Ishikawa (cell line): Measurements from ENCODE around the gene SKIC2.

Source experiments
- CEBPB ChIP-seq: IDR thresholded peaks from 2 replicates; pipeline ENCODE4 v1.6.1; 2012
- CREB1 ChIP-seq: IDR thresholded peaks from 2 replicates; pipeline ENCODE4 v1.6.1; 2012; ENCODE audit warnings: low read depth
- EGR1 ChIP-seq: IDR thresholded peaks from 2 replicates; pipeline ENCODE4 v1.6.1; 2012
- EP300 ChIP-seq: IDR thresholded peaks from 2 replicates; pipeline ENCODE4 v1.6.1; 2012; ENCODE audit warnings: borderline replicate concordance
- FOXM1 ChIP-seq: IDR thresholded peaks from 2 replicates; pipeline ENCODE4 v1.6.1; 2012; ENCODE audit warnings: low read depth, borderline replicate concordance
- MAX ChIP-seq: IDR thresholded peaks from 2 replicates; pipeline ENCODE4 v1.6.1; 2012
- NFIC ChIP-seq: IDR thresholded peaks from 2 replicates; pipeline ENCODE4 v1.6.1; 2012
- RAD21 ChIP-seq: IDR thresholded peaks from 2 replicates; pipeline ENCODE4 v1.6.1; 2012; ENCODE audit warnings: low read depth
- REST ChIP-seq: IDR thresholded peaks from 2 replicates; pipeline ENCODE4 v1.6.1; 2012; ENCODE audit warnings: low read depth, mild to moderate bottlenecking
- TAF1 ChIP-seq: IDR thresholded peaks from 2 replicates; pipeline ENCODE4 v1.6.1; 2012; ENCODE audit warnings: low read depth, mild to moderate bottlenecking
- TCF12 ChIP-seq: IDR thresholded peaks from 2 replicates; pipeline ENCODE4 v1.6.1; 2012; ENCODE audit warnings: low read depth
- TEAD4 ChIP-seq: IDR thresholded peaks from 2 replicates; pipeline ENCODE4 v1.6.1; 2012
- USF1 ChIP-seq: IDR thresholded peaks from 2 replicates; pipeline ENCODE4 v1.6.1; 2012
- YY1 ChIP-seq: IDR thresholded peaks from 2 replicates; pipeline ENCODE4 v1.6.1; 2012; ENCODE audit warnings: low read depth
- ZBTB7A ChIP-seq: IDR thresholded peaks from 2 replicates; pipeline ENCODE4 v1.6.1; 2012; ENCODE audit warnings: low read depth

SKIC2 gene

GRCh38 chr6:31915756-31916155, 43.2 kb upstream of the SKIC2 start:
- TF ChIP-seq EGR1 (no peak), FOXM1 (no peak), EP300 (no peak), TAF1 (no peak), CEBPB (no peak), ZBTB7A (no peak)

GRCh38 chr6:31918069-31918720, 40.8 kb upstream of the SKIC2 start:
- TF ChIP-seq TEAD4 (no peak), ZBTB7A (no peak), RAD21 (no peak), YY1 (no peak), CREB1 (no peak)

- TF ChIP-seq RAD21 (no peak), ZBTB7A (no peak), CEBPB (no peak), USF1 (no peak), CREB1 (no peak), YY1 (no peak), REST (no peak), EGR1 (no peak), TEAD4 (no peak), FOXM1 (no peak), EP300 (no peak), MAX (no peak), TCF12 (no peak), NFIC (no peak), TAF1 (no peak)
These were observed 39.2 kb upstream of the SKIC2 start for GRCh38 chr6:31919624-31920303.

GRCh38 chr6:31920811-31921210, 38.2 kb upstream of the SKIC2 start:
- TF ChIP-seq EP300 (no peak), YY1 (no peak), CEBPB (no peak), FOXM1 (no peak), USF1 (no peak), ZBTB7A (no peak), NFIC (no peak), REST (no peak), CREB1 (no peak), RAD21 (no peak), MAX (no peak), EGR1 (no peak), TCF12 (no peak), TEAD4 (no peak), TAF1 (no peak)

- no peak for TF ChIP-seq CREB1
- peak; percentile 44 for TF ChIP-seq RAD21
- no peak for TF ChIP-seq MAX
- no peak for TF ChIP-seq NFIC
These were observed 36.0 kb upstream of the SKIC2 start for GRCh38 chr6:31922942-31923341.
